Embryonic facial prominence (tissue), 1 donor: ENCODE measurements around the gene HAO1.
"Not testable (repeated sequence)": the region's sequence is repeated elsewhere in the genome, so short reads cannot be mapped to it uniquely, and the experiment has no call there.

Experiments
- DNase-seq: peaks from one replicate; pipeline ENCODE4 v3.0.0-alpha.2; 2016; ENCODE audit errors: extremely low spot score

HAO1 gene

DNA sequence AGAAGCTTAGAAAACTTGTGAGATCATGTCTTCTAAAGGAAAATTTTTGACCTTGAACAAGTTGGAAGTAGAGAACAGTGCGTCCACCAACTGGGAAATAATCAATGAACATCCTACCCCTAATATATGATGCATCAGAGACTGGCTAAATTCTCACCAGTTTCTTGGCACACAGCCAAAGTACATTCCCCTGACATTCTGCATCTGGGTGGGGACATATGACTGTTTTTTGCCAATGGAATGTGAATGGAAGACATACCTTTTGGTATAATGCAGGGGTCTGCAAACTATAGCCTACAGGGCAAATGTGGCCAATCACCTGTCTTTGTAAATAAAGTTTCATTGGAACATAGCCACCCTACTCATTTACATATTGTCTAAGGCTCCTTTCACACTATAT, 84.7 kb downstream of the HAO1 start:
- no peak for DNase-seq

GRCh38 chr20:7853493-7853892, 86.8 kb downstream of the HAO1 start:
- no peak for DNase-seq

DNA sequence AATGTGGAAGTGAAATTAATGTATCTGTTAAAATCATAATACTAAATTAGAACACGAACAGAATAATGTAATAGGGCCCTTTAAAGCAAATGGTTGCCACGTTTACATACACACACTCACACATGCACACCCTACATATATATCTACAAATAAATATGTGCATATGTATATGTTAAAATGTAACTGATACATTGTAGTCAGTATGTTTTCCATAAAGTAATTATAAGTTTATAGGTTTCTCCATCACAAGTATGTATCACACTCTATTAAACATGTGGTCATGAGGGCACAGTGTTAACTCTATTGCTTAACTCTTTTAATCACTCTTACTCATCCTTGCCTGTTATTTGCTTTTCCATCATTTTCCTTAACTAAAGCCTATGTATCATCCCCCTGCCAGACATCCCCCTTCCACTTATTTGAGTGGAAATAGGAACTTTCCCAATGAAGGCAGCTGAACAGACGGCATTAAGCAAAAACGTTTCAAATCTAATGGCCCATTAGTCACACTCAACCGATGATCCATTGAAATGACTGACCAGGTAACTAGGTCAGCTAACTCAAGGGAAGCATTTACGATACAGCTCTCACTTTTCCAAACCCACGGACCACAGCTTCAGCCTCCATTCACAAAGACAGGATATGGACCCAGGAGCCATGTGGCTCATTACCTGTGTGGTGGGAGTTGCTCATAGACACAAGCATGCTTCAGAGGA, 89.3 kb downstream of the HAO1 start:
- DNase-seq, result no peak

DNA sequence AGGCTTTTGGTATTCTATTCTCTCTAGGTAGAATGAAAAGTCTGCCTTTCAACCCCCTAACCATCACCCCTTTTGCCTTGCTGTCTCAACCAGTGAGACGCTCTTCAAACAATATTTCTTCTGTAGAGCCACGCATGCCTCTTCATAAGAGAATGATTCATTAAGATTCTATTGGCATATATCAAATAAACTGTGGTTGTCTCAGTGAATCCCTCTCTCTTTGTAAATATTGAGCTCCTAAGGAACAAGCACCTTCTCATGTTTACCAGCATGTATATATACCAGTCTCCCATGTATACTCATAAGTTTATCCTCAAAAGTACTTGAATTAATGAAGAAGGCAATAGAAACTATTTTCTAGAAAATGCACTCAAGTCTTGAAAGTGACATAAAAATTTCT, 90.6 kb downstream of the HAO1 start:
- no peak for DNase-seq

GRCh38 chr20:7848351-7848750, 91.9 kb downstream of the HAO1 start:
- DNase-seq, result no peak

- no peak for DNase-seq
Measured at GRCh38 chr20:7843613-7844012, 96.6 kb downstream of the HAO1 start.

DNA sequence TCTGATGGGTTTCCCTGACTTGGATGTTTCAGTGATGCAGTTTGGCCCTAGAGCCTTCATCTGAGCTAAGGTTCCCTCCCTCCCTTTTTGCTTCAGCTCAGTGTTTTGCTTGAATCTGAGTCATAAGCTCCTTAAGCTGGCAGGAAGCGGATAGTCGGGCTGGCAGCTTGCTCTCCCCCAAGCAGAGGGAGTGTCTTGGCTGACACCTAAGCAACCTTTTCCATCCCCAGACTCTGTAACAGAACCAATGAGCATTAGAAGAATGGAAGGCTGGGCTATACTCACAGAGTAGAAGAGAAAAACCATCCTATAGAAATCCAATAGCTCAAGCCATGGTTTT, 98.3 kb downstream of the HAO1 start:
- DNase-seq, result no peak

DNA sequence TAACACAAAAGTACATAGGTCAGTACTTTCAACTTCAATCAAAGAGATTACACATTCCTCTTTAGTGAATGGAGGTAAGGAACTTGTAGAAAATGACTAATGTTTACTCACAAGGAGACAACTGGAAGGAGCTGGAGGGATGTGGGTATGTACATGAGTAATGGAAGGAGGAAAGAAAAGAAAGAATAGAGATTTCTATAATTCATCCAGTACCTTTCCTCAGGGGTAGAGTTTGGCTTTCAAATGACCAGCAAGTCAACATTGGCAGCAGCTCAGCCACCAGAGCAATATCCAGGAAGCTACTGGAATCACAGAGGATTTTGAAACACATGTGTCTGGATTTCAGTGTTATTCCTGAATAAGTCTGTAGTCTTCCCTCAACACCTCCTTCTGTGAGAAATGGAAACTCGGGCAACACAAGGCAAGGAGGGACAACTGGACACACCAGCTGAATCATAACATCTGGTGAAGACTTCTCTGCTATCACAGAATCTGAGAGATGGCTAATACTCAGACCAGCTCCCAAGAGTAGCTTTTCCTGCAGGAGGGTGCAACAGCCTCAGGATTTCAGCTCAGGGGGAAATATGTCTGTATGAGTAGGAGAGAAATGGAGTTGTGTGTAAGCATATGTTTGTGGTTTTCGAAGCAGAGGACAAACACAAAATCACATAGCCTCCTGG, 98.8 kb downstream of the HAO1 start:
- DNase-seq, result no peak

DNA sequence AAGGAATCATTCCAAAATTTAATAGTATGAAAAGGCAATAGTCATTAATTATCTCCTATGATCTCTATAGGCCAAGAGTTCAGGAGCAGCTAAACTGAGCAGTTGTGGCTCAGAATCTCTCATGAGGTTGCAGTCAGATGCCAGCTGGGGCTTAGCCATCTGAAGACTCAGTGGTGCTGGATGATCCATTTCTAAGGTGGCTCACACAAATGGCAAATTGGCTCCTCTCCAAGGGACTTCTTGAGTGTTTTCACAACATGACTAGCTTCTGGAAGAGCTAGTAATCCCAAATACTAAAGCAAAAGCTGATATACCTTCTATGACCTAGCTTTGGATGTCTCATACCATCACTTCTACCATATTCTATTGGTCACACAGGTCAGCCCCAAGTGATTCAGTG, 104.2 kb downstream of the HAO1 start:
- no peak for DNase-seq

GRCh38 chr20:7834441-7834840, 105.8 kb downstream of the HAO1 start:
- not testable (repeated sequence) for DNase-seq
